Spleen (tissue), 7 donors: ENCODE data around the gene SUPT3H.

Experiments
- POLR2A ChIP-seq, 3 donors: fragments of 450-650 bp; IDR thresholded peaks; one replicate each; pipeline ENCODE4 v1.5.1; 2017; ENCODE audit warnings: antibody characterized with exemption in 3 of 3, mild to moderate bottlenecking in 1 of 3
- POLR2AphosphoS5 ChIP-seq, 3 donors: sonication (generic); formaldehyde crosslinking; IDR thresholded peaks; one replicate each; pipeline ENCODE4 v1.5.1; 2017; ENCODE audit warnings: antibody characterized with exemption in 3 of 3
- TF ChIP-seq, protein P1 (sequence below), 11 experiments: fragments of 200-600 bp in 7 of 11; fragments of 450-650 bp in 4 of 11; sonication (generic) in 4 of 11; IDR thresholded peaks in 8 of 11; conservative IDR thresholded peaks in 3 of 11; 1 replicate in 7 of 11; 2 replicates in 4 of 11; pipeline versions ENCODE4 v1.4.0 to v1.8.0; 2016 to 2021; ENCODE audit warnings: antibody characterized with exemption in 11 of 11, inconsistent platforms in 4 of 11, mild to moderate bottlenecking in 1 of 11
- donor health status: DM: no; HTN: no; CAD: no; lungs with moderate emphysema.
- donor health status: DM: no; HTN: no; CAD: no.
- donor health status: DM: no; HTN: no; CAD: no.

DNA sequence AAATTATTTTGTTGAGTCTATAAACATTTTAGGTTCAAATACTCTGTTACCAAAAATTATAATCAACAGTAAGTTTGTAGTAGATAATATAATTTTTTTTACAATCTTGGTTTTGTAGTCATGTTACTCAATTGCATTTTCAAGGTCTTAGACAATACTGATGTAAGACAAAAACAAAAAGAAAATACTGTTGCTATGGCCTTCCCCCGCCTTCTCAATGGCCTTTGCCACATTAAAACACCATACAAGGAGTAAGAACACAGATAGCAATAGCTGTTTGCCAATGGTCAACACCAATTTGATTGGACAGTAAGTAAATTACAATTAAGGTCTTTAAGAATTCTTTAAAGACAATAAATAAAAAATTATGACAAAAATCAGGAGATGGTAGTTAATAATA lies 540.0 kb downstream of the SUPT3H start:
- TF ChIP-seq POLR2AphosphoS5 (IDR thresholded peaks at IDR 0.05) (no peak), POLR2A (IDR thresholded peaks at IDR 0.05) (no peak)
- TF ChIP-seq, protein P1, sequence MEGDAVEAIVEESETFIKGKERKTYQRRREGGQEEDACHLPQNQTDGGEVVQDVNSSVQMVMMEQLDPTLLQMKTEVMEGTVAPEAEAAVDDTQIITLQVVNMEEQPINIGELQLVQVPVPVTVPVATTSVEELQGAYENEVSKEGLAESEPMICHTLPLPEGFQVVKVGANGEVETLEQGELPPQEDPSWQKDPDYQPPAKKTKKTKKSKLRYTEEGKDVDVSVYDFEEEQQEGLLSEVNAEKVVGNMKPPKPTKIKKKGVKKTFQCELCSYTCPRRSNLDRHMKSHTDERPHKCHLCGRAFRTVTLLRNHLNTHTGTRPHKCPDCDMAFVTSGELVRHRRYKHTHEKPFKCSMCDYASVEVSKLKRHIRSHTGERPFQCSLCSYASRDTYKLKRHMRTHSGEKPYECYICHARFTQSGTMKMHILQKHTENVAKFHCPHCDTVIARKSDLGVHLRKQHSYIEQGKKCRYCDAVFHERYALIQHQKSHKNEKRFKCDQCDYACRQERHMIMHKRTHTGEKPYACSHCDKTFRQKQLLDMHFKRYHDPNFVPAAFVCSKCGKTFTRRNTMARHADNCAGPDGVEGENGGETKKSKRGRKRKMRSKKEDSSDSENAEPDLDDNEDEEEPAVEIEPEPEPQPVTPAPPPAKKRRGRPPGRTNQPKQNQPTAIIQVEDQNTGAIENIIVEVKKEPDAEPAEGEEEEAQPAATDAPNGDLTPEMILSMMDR (IDR thresholded peaks at IDR 0.05 in 8 of 11, conservative IDR thresholded peaks at IDR 0.05 in 3 of 11), result no peak
